K562 (cell line): Measurements from ENCODE around the gene CRYBA4. TPM values are rescaled to one million over a fixed set of nuclear protein-coding genes. Genes with fewer than 3 reads are reported as not detected.

Experiments
- ARNT ChIP-seq, 2 experiments: fragments of 450-650 bp; IDR thresholded peaks; 2 replicates each; pipeline ENCODE4 v1.6.1; 2016; ENCODE audit warnings: mild to moderate bottlenecking in 1 of 2
- ASH1L ChIP-seq: fragments of 450-650 bp; IDR thresholded peaks from 2 replicates; pipeline ENCODE4 v1.6.1; 2018; ENCODE audit warnings: borderline replicate concordance, mild to moderate bottlenecking, low read depth; ENCODE audit not compliant: partially characterized antibody
- CTBP1 ChIP-seq: fragments of 450-650 bp; IDR thresholded peaks from 2 replicates; pipeline ENCODE4 v1.6.1; 2016; ENCODE audit warnings: borderline replicate concordance
- DPF2 ChIP-seq: fragments of 450-650 bp; IDR thresholded peaks from 2 replicates; pipeline ENCODE4 v1.6.1; 2016
- EZH2 ChIP-seq: IDR thresholded peaks from 2 replicates; pipeline ENCODE4 v1.6.1; 2012; ENCODE audit warnings: low read depth, mild to moderate bottlenecking, inconsistent platforms, low read length, borderline replicate concordance
- GATA2 ChIP-seq: sonication (generic); formaldehyde crosslinking; IDR thresholded peaks from 2 replicates; pipeline ENCODE4 v1.4.0; 2020; ENCODE audit warnings: mild to moderate bottlenecking, missing genetic modification reagents
- KLF13 ChIP-seq: fragments of 450-650 bp; IDR thresholded peaks from 2 replicates; pipeline ENCODE4 v1.6.1; 2016; ENCODE audit warnings: missing genetic modification characterization, low read depth, mild to moderate bottlenecking, missing compliant biosample characterization, moderate library complexity, borderline replicate concordance
- MAFG ChIP-seq: fragments of 450-650 bp; conservative IDR thresholded peaks from 2 replicates; pipeline ENCODE4 v1.6.1; 2016; ENCODE audit warnings: missing genetic modification characterization, missing compliant biosample characterization
- NR3C1 ChIP-seq: sonication (generic); formaldehyde crosslinking; IDR thresholded peaks from 2 replicates; pipeline ENCODE4 v1.8.1; 2022; ENCODE audit warnings: missing genetic modification reagents
- NR4A1 ChIP-seq, 2 experiments: fragments of 250-450 bp in 1 of 2; fragments of 450-650 bp in 1 of 2; sonication (Bioruptor Pico) in 1 of 2; IDR thresholded peaks; 2 replicates each; pipeline versions ENCODE4 v1.4.0 to v1.6.1; 2016 to 2020; ENCODE audit warnings: mild to moderate bottlenecking in 2 of 2, missing compliant biosample characterization in 1 of 2, missing genetic modification characterization in 1 of 2, moderate library complexity in 1 of 2
- RBM25 ChIP-seq: fragments of 200-400 bp; formaldehyde crosslinking; IDR thresholded peaks from 2 replicates; pipeline ENCODE4 v1.6.1; 2018; ENCODE audit warnings: low read length, low read depth, moderate library complexity; ENCODE audit not compliant: severe bottlenecking
- SIRT6 ChIP-seq: IDR thresholded peaks from one replicate; pipeline ENCODE4 v1.6.1; 2012; ENCODE audit warnings: low read depth, mild to moderate bottlenecking, control low read depth, inconsistent platforms, low read length, moderate library complexity
- SREBF1 ChIP-seq: fragments of 150-350 bp; IDR thresholded peaks from 2 replicates; pipeline ENCODE4 v1.6.1; 2014; ENCODE audit warnings: antibody characterized with exemption, low read depth, low read length, borderline replicate concordance
- SRF ChIP-seq, 2 experiments: fragments of 250-450, 450-650 bp in 1 of 2; sonication (Bioruptor Pico) in 1 of 2; sonication (generic) in 1 of 2; formaldehyde crosslinking; IDR thresholded peaks; 2 replicates each; pipeline versions ENCODE4 v1.5.0 to v1.5.1; 2020 to 2022; ENCODE audit warnings: mild to moderate bottlenecking in 1 of 2, missing genetic modification reagents in 1 of 2
- TBL1XR1 ChIP-seq, 2 experiments: IDR thresholded peaks; 2 replicates each; pipeline ENCODE4 v1.6.1; 2012; ENCODE audit warnings: improper control_type of control experiment in 2 of 2, low read length in 2 of 2, mild to moderate bottlenecking in 1 of 2
- TFAM ChIP-seq: fragments of 250-450 bp; sonication (Bioruptor Pico); conservative IDR thresholded peaks from 2 replicates; pipeline ENCODE4 v1.5.0; 2021; ENCODE audit warnings: mild to moderate bottlenecking, moderate library complexity
- TRIM28 ChIP-seq: fragments of 450-650 bp; IDR thresholded peaks from 2 replicates; pipeline ENCODE4 v1.6.1; 2017
- TSHZ1 ChIP-seq: fragments of 250-450 bp; sonication (Bioruptor Pico); IDR thresholded peaks from 2 replicates; pipeline ENCODE4 v1.4.0; 2020; ENCODE audit warnings: mild to moderate bottlenecking, moderate library complexity
- ZNF133 ChIP-seq: fragments of 250-450 bp; sonication (Bioruptor Pico); IDR thresholded peaks from 2 replicates; pipeline ENCODE4 v1.4.0; 2020; ENCODE audit warnings: mild to moderate bottlenecking
- ZNF146 ChIP-seq: IDR thresholded peaks from one replicate; pipeline ENCODE4 v1.6.1; 2018; ENCODE audit warnings: missing compliant biosample characterization; ENCODE audit not compliant: unreplicated experiment
- polyA plus RNA-seq, 8 experiments: library from polyadenylated mRNA; depleted of rRNA in 4 of 8; stranded (reverse) in 5 of 8; unstranded in 3 of 8; fragments of >200 nt; fragmentation: Nextera tagmentation in 2 of 8; fragmentation: Illumina TruSeq in 1 of 8; extraction: Ambion mirVana in 2 of 8; extraction: Trizol in 1 of 8; gene quantifications; 2 replicates each; pipeline versions ENCODE4 v1.2.1 to v1.2.3, GENCODE V29; 2011 to 2014; ENCODE audit warnings: inconsistent platforms in 1 of 8, missing spikeins in 1 of 8
- total RNA-seq, 7 experiments: library from RNA; depleted of rRNA in 6 of 7; stranded (reverse); fragments of >200 nt in 6 of 7; fragmentation: Illumina TruSeq in 2 of 7; extraction: Trizol in 2 of 7; gene quantifications; 2 replicates each; pipeline versions ENCODE4 v1.2.1 to v1.2.3, GENCODE V29; 2011 to 2021; ENCODE audit warnings: low replicate concordance in 1 of 7

The CRYBA4 gene
- total and polyA plus RNA-seq, 9 of the 15 experiments (the other 6 are each of a cell fraction or from before 2014, with no cell fraction given): 0.59 to 3.3 (median 1.6) TPM

- TF ChIP-seq TSHZ1 (CRISPR knock-in tag) (no peak), EZH2 (no peak), NR4A1 (CRISPR knock-in tag; IDR thresholded peaks at IDR 0.05) (no peak), NR4A1 (tag; IDR thresholded peaks at IDR 0.05) (no peak), ZNF146 (CRISPR knock-in tag) (peak; percentile 98), SIRT6 (no peak), ASH1L (no peak), TRIM28 (peak; percentile 78), NR3C1 (CRISPR knock-in tag) (no peak), GATA2 (CRISPR knock-in tag) (no peak), ZNF133 (CRISPR knock-in tag) (no peak), MAFG (tag) (peak; percentile 74), TBL1XR1 (IDR thresholded peaks at IDR 0.05; ENCODE audit: low read length in 2 of 2) (peak in 1 of 2 experiments; percentile 54; a peak in 1 of 4 replicates), CTBP1 (no peak), SRF (CRISPR knock-in tag; IDR thresholded peaks at IDR 0.05) (no peak), DPF2 (peak; percentile 47; the same call in 1 of the 2 replicates), RBM25 (peak; percentile 22), TFAM (no peak), KLF13 (no peak), ARNT (IDR thresholded peaks at IDR 0.05) (0 out of 4 replicates have a peak, but pooled peaks of 1 of the 2 experiments have one; percentile 37), SREBF1 (no peak)
Measured at GRCh38 chr22:26587991-26588613, 33.7 kb upstream of the CRYBA4 start (continued).
